ENCODE data around the gene PRSS56.
"Not testable (repeated sequence)": the region's sequence is repeated elsewhere in the genome, so short reads cannot be mapped to it uniquely, and the experiment has no call there.

The PRSS56 gene

GRCh38 chr2:232525791-232526371, 5.7 kb downstream of the PRSS56 start, which contains the start of gene CHRND:
CHRND (plus strand) TSS chr2:232526160; CDS start chr2:232526216, 56 bp downstream.
- peak; percentile 78 for DNase-seq (ENCODE audit: low spot score)

GRCh38 chr2:232526372-232526941, 6.3 kb downstream of the PRSS56 start:
- peak; percentile 89 for DNase-seq (ENCODE audit: low spot score)

GRCh38 chr2:232527905-232528470, 7.8 kb downstream of the PRSS56 start:
- DNase-seq (ENCODE audit: low spot score), result no peak

GRCh38 chr2:232528746-232529460, 8.7 kb downstream of the PRSS56 start:
- peak; percentile 83 for DNase-seq (ENCODE audit: low spot score)

- no peak for DNase-seq (ENCODE audit: low spot score)
Observed at GRCh38 chr2:232529806-232530547, 9.8 kb downstream of the PRSS56 start.

- no peak for DNase-seq (ENCODE audit: low spot score)
Observed at GRCh38 chr2:232530626-232531260, 10.6 kb downstream of the PRSS56 start.

- no peak for DNase-seq (ENCODE audit: low spot score)
Observed at GRCh38 chr2:232532419-232532818, 12.2 kb downstream of the PRSS56 start.

GRCh38 chr2:232532821-232533220, 12.6 kb downstream of the PRSS56 start:
- not testable (repeated sequence) for DNase-seq (ENCODE audit: low spot score)

GRCh38 chr2:232533944-232534710, 13.9 kb downstream of the PRSS56 start:
- DNase-seq (ENCODE audit: low spot score), result no peak

GRCh38 chr2:232534940-232535651, 14.9 kb downstream of the PRSS56 start:
- no peak for DNase-seq (ENCODE audit: low spot score)

- no peak for DNase-seq (ENCODE audit: low spot score)
Observed at GRCh38 chr2:232535761-232536530, 15.8 kb downstream of the PRSS56 start.

- DNase-seq (ENCODE audit: low spot score), result peak; percentile 30
Observed at GRCh38 chr2:232537079-232537478, 16.9 kb downstream of the PRSS56 start.

GRCh38 chr2:232537499-232537898, 17.3 kb downstream of the PRSS56 start:
- no peak for DNase-seq (ENCODE audit: low spot score)

GRCh38 chr2:232538671-232539070, 18.5 kb downstream of the PRSS56 start:
- no peak for DNase-seq (ENCODE audit: low spot score)

GRCh38 chr2:232539298-232540231, 19.4 kb downstream of the PRSS56 start, which contains the start of gene CHRNG:
CHRNG (plus strand) TSS chr2:232539692; CDS start chr2:232539748, 56 bp downstream.
- no peak for DNase-seq (ENCODE audit: low spot score)

GRCh38 chr2:232540441-232541041, 20.4 kb downstream of the PRSS56 start:
- no peak for DNase-seq (ENCODE audit: low spot score)

- DNase-seq (ENCODE audit: low spot score), result no peak
Observed at GRCh38 chr2:232541195-232541960, 21.2 kb downstream of the PRSS56 start.
